Suppressor macrophage (primary cell): ENCODE results near the gene FIBCD1.
"Not testable (repeated sequence)": the region's sequence is repeated elsewhere in the genome, so short reads cannot be mapped to it uniquely, and the experiment has no call there.

Experiments used
- DNase-seq, 4 experiments: peaks; one replicate each; pipeline ENCODE4 v3.0.0-alpha.2; 2020 to 2022

FIBCD1 gene

GRCh38 chr9:130921300-130921988 lies 17.6 kb downstream of the FIBCD1 start:
- DNase-seq, result no peak

- no peak for DNase-seq
Observed at GRCh38 chr9:130920762-130921299, 18.2 kb downstream of the FIBCD1 start.

- no peak for DNase-seq
Observed at GRCh38 chr9:130920233-130920632, 18.8 kb downstream of the FIBCD1 start.

GRCh38 chr9:130919559-130920145 lies 19.4 kb downstream of the FIBCD1 start:
- DNase-seq, result no peak

GRCh38 chr9:130918826-130919558 lies 20.1 kb downstream of the FIBCD1 start:
- no peak for DNase-seq

GRCh38 chr9:130918101-130918825 lies 20.8 kb downstream of the FIBCD1 start:
- DNase-seq, result no peak

GRCh38 chr9:130917168-130917960 lies 21.7 kb downstream of the FIBCD1 start:
- no peak for DNase-seq

- no peak for DNase-seq
Observed at GRCh38 chr9:130915096-130915447, 24.0 kb downstream of the FIBCD1 start.

- DNase-seq, result no peak
Observed at GRCh38 chr9:130914417-130915095, 24.5 kb downstream of the FIBCD1 start.

- no peak for DNase-seq
Observed at GRCh38 chr9:130913599-130914416, 25.2 kb downstream of the FIBCD1 start.

- no peak for DNase-seq
Observed at GRCh38 chr9:130912932-130913598, 26.0 kb downstream of the FIBCD1 start.

- no peak for DNase-seq
Observed at GRCh38 chr9:130911254-130912049, 27.6 kb downstream of the FIBCD1 start.

GRCh38 chr9:130910670-130911069 lies 28.4 kb downstream of the FIBCD1 start:
- DNase-seq, result not testable (repeated sequence)

GRCh38 chr9:130910041-130910440 lies 29.0 kb downstream of the FIBCD1 start:
- DNase-seq, result not testable (repeated sequence)

- no peak for DNase-seq
Observed at GRCh38 chr9:130908878-130909355, 30.1 kb downstream of the FIBCD1 start.

GRCh38 chr9:130908146-130908877 lies 30.7 kb downstream of the FIBCD1 start:
- DNase-seq, result no peak

GRCh38 chr9:130906735-130907416 lies 32.2 kb downstream of the FIBCD1 start:
- DNase-seq, result no peak
